Thoracic aorta (tissue), 2 donors: ENCODE measurements around the gene ITGB6. TPM values are rescaled to one million over a fixed set of nuclear protein-coding genes. Genes with fewer than 3 reads are reported as not detected.
A peak's percentile ranks its signal among the peaks of the same experiment; 100 is the strongest.

Experiments
- ATAC-seq: fragments of 150-250 bp; one replicate; pipeline ENCODE4 v1.8.0; 2017; ENCODE audit warnings: low read depth; ENCODE audit not compliant: insufficient number of reproducible peaks, low FRiP score
- DNase-seq: peaks from one replicate; pipeline ENCODE4 v3.0.0-alpha.2; 2020; ENCODE audit warnings: low spot score
- H3K27ac ChIP-seq, 2 donors: fragments of 200-600 bp; sonication (generic); 1 replicate in 1 of 2; 2 replicates in 1 of 2; pipeline ENCODE4 v1.5.1; 2016; ENCODE audit warnings: mild to moderate bottlenecking in 2 of 2, moderate library complexity in 2 of 2
- H3K27me3 ChIP-seq: fragments of 200-600 bp; sonication (generic); replicated peaks from 2 replicates; pipeline ENCODE4 v1.6.0; 2016; ENCODE audit warnings: mild to moderate bottlenecking; ENCODE audit not compliant: insufficient read depth
- H3K36me3 ChIP-seq: fragments of 200-600 bp; sonication (generic); one replicate; pipeline ENCODE4 v1.5.1; 2016
- H3K4me1 ChIP-seq, 2 donors: fragments of 200-600 bp; sonication (generic); 1 replicate in 1 of 2; 2 replicates in 1 of 2; pipeline versions ENCODE4 v1.5.1 to v1.6.0; 2016; ENCODE audit warnings: low read depth in 2 of 2, mild to moderate bottlenecking in 1 of 2; ENCODE audit not compliant: control insufficient read depth in 1 of 2
- H3K4me3 ChIP-seq: fragments of 200-600 bp; sonication (generic); 2 replicates; pipeline ENCODE4 v1.5.1; 2016; ENCODE audit warnings: mild to moderate bottlenecking
- H3K9me3 ChIP-seq: fragments of 200-600 bp; sonication (generic); 2 replicates; pipeline ENCODE4 v1.5.1; 2016
- CTCF ChIP-seq: fragments of 200-600 bp; sonication (generic); IDR thresholded peaks from one replicate; pipeline ENCODE4 v1.5.1; 2019; ENCODE audit warnings: antibody characterized with exemption
- total RNA-seq, 2 donors: library from RNA; depleted of rRNA; stranded (reverse); fragments of >200 nt; gene quantifications; one replicate each; pipeline versions ENCODE4 v1.1.0 to v1.2.3, GENCODE V29; 2016

Gene ITGB6
- total RNA-seq, 2 donors from 2014 or later = 0.99 TPM; not detected in 1

DNA sequence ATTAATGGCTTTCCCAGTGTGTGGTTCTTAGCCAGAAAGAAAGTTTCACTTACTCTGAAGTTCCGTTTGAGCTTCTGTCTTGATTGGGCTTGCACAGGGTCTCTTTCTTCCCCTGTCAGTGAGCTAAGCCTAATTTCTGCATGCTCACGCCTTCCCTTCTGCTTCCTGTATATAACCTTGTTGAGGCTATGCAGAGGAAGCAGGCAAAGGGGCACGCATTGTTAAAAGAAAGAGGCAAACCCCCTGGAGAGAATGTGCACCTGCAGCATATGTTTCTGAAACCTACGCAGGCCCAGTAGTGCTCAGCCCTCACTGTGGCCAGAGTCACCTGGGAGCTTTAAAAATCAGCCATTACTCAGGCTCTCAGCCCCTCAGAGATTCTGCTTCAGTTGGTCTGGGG, 123.2 kb downstream of the ITGB6 start:
- TF ChIP-seq CTCF = no peak
- no peaks in the 10 kb centered on the region for H3K36me3 ChIP-seq
- H3K27ac ChIP-seq = no peak overlapping the region
- H3K27me3 ChIP-seq = no peaks in the 10 kb centered on the region
- no peaks in the 10 kb centered on the region for H3K9me3 ChIP-seq
- ATAC-seq = no peak
- peaks cover 6 to 14% of the 10 kb centered on the region in 2 donors for H3K4me1 ChIP-seq
- DNase-seq = no peak
- H3K4me3 ChIP-seq = no peak overlapping the region

- H3K9me3 ChIP-seq = no peaks in the 10 kb centered on the region
- ATAC-seq (no peak), DNase-seq (no peak)
- no peak overlapping the region for H3K27ac ChIP-seq
- H3K4me3 ChIP-seq = no peak overlapping the region
- H3K36me3 ChIP-seq = no peaks in the 10 kb centered on the region
- H3K27me3 ChIP-seq = no peaks in the 10 kb centered on the region
- H3K4me1 ChIP-seq = peaks cover 6 to 14% of the 10 kb centered on the region in 2 donors
- TF ChIP-seq CTCF = no peak
Observed at GRCh38 chr2:160076241-160076640, 123.8 kb downstream of the ITGB6 start.

GRCh38 chr2:160075171-160075570, 124.9 kb downstream of the ITGB6 start:
- H3K27me3 ChIP-seq = no peaks in the 10 kb centered on the region
- H3K27ac ChIP-seq = no peak overlapping the region
- TF ChIP-seq CTCF = no peak
- no peaks in the 10 kb centered on the region for H3K9me3 ChIP-seq
- peaks cover 6 to 14% of the 10 kb centered on the region in 2 donors for H3K4me1 ChIP-seq
- DNase-seq (peak; percentile 47), ATAC-seq (peak; percentile 86)
- H3K36me3 ChIP-seq = no peaks in the 10 kb centered on the region
- H3K4me3 ChIP-seq = peak overlapping the region; percentile 8

GRCh38 chr2:160073284-160073888, 126.7 kb downstream of the ITGB6 start:
- Histone ChIP-seq H3K9me3 (no peaks in the 10 kb centered on the region), H3K36me3 (no peaks in the 10 kb centered on the region), H3K27me3 (no peaks in the 10 kb centered on the region), H3K4me1 (peaks cover 6 to 14% of the 10 kb centered on the region in 2 donors), H3K27ac (no peak overlapping the region), H3K4me3 (no peak overlapping the region)
- no peak for DNase-seq
- ATAC-seq = no peak
- TF ChIP-seq CTCF = no peak

GRCh38 chr2:160068906-160069305, 131.2 kb downstream of the ITGB6 start:
- Histone ChIP-seq H3K9me3 (no peaks in the 10 kb centered on the region), H3K27me3 (no peaks in the 10 kb centered on the region), H3K4me1 (no peaks in the 10 kb centered on the region), H3K36me3 (no peaks in the 10 kb centered on the region), H3K27ac (no peak overlapping the region), H3K4me3 (no peak overlapping the region)
- no peak for DNase-seq
- ATAC-seq = no peak
- no peak for TF ChIP-seq CTCF
